ENCODE measurements around the gene MYOT.

DNA sequence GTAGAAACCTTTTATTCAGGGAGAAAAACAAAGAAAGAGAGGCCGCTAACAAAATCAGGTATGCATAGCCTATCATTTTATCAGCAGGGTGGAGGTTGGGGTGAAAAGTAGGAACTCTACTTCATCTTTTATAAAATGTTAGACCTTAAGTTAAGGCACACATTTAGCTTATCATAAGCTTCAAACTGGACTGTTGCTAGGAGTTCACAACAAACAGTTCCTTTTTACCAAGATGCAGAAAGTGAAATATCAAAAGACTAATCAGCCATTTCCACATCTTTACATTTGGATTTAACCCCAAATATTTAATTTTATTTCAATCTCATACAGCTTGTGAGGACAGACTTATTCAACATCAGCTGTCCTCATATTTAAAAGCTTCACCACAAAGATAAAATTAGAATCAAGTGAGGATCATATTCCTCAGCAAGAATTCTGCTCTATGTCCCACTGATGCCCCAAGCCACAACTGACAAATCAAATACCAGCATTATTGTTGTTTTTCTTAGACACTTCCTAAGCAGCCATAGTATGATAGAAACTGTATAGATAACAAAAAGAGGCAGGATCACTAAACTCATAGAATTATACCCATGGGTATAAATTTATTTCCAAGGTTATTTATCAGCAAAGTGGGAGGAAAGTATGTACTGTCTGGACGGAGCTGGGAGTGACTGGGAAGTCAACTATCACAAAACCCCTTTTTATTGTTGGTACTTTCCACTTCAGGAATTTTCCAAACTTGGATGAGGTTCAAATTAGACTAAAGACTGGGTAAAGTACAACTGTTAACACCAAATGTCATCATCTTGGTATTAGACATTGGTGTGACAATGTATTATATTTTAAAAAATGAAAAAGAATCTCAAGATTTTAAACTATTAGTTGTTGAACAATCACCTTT is 29.9 kb upstream of the MYOT start:
- TF ChIP-seq EZH2 (IDR thresholded peaks at IDR 0.05) (no peak), POLR2AphosphoS5 (IDR thresholded peaks at IDR 0.05; ENCODE audit: borderline replicate concordance, low read depth, low read length) (no peak)
